Esophagus muscularis mucosa (tissue), 4 donors: ENCODE data around the gene LRRC4B. TPM values are rescaled to one million over a fixed set of nuclear protein-coding genes. Genes with fewer than 3 reads are reported as not detected.
A peak's percentile ranks its signal among the peaks of the same experiment; 100 is the strongest.

Experiments
- DNase-seq: peaks from one replicate; pipeline ENCODE4 v3.0.0-alpha.2; 2017; ENCODE audit errors: extremely low spot score
- H3K27ac ChIP-seq, 4 donors: fragments of 200-600 bp; sonication (generic); replicated peaks in 1 of 4; 1 replicate in 3 of 4; 2 replicates in 1 of 4; pipeline ENCODE4 v1.5.1; 2016 to 2019; ENCODE audit warnings: mild to moderate bottlenecking in 1 of 4
- H3K27me3 ChIP-seq, 4 donors: fragments of 200-600 bp; sonication (generic); one replicate each; pipeline versions ENCODE4 v1.5.1 to v1.6.0; 2016 to 2019
- H3K36me3 ChIP-seq, 4 donors: fragments of 200-600 bp; sonication (generic); one replicate each; pipeline ENCODE4 v1.5.1; 2016 to 2019
- H3K4me1 ChIP-seq, 4 donors: fragments of 200-600 bp; sonication (generic); one replicate each; pipeline ENCODE4 v1.5.1; 2016 to 2019
- H3K4me3 ChIP-seq, 4 donors: fragments of 200-600 bp; sonication (generic); 1 replicate in 2 of 4; 2 replicates in 2 of 4; pipeline ENCODE4 v1.5.1; 2016 to 2019; ENCODE audit warnings: mild to moderate bottlenecking in 4 of 4, moderate library complexity in 1 of 4
- H3K9me3 ChIP-seq, 4 donors: fragments of 200-600 bp; sonication (generic); 1 replicate in 3 of 4; 2 replicates in 1 of 4; pipeline ENCODE4 v1.5.1; 2016 to 2019
- CTCF ChIP-seq, 3 experiments: fragments of 200-600 bp in 2 of 3; fragments of 450-650 bp in 1 of 3; sonication (generic) in 2 of 3; IDR thresholded peaks; one replicate each; pipeline ENCODE4 v1.5.1; 2017 to 2019; ENCODE audit warnings: antibody characterized with exemption in 3 of 3, mild to moderate bottlenecking in 2 of 3, moderate library complexity in 1 of 3
- EP300 ChIP-seq: sonication (generic); formaldehyde crosslinking; IDR thresholded peaks from one replicate; pipeline ENCODE4 v1.6.1; 2017; ENCODE audit warnings: antibody characterized with exemption
- POLR2A ChIP-seq: fragments of 450-650 bp; IDR thresholded peaks from one replicate; pipeline ENCODE4 v1.6.1; 2017; ENCODE audit warnings: antibody characterized with exemption, moderate library complexity, mild to moderate bottlenecking, low read depth
- POLR2AphosphoS5 ChIP-seq, 2 donors: sonication (generic); formaldehyde crosslinking; IDR thresholded peaks; one replicate each; pipeline ENCODE4 v1.6.1; 2017; ENCODE audit warnings: antibody characterized with exemption in 2 of 2
- WGBS: methylation state at CpG from one replicate; pipeline ENCODE4 v1.1.5; 2018; 5-methylcytosine and 5-hydroxymethylcytosine counted together
- intact Hi-C: fragments of 100-400 bp; cut with DNase I; formaldehyde crosslinking; loops from one replicate; pipeline ENCODE4 v1.15.1; 2023
- total RNA-seq, 4 donors: library from RNA; depleted of rRNA; stranded (reverse); fragments of >200 nt; gene quantifications; one replicate each; pipeline versions ENCODE4 v1.1.0 to v1.2.1, GENCODE V29; 2016

The LRRC4B gene
- total RNA-seq, 4 donors from 2014 or later = 3.7 to 12.5 (median 6.7) TPM

GRCh38 chr19:50547385-50548190, 20.6 kb downstream of the LRRC4B start:
- DNase-seq = no peak
- no peaks in the 10 kb centered on the region for H3K9me3 ChIP-seq
- intact Hi-C loops = no loop called here
- no peak overlapping the region for H3K27ac ChIP-seq
- WGBS = 77% methylated on average over 4 of the region's 18 CpGs
- H3K27me3 ChIP-seq = peaks cover 0 to 49% (median 0%) of the 10 kb centered on the region in 4 donors
- H3K4me1 ChIP-seq = peaks cover 0 to 16% (median 15%) of the 10 kb centered on the region in 4 donors
- TF ChIP-seq POLR2AphosphoS5 (IDR thresholded peaks at IDR 0.05) (no peak), EP300 (no peak), POLR2A (no peak), CTCF (IDR thresholded peaks at IDR 0.05) (no peak)
- H3K36me3 ChIP-seq = no peaks in the 10 kb centered on the region
- no peak overlapping the region for H3K4me3 ChIP-seq

GRCh38 chr19:50546527-50547221, 21.6 kb downstream of the LRRC4B start:
- peaks cover 0 to 11% (median 10%) of the 10 kb centered on the region in 4 donors for H3K4me1 ChIP-seq
- H3K27me3 ChIP-seq = peaks cover 0 to 42% (median 0%) of the 10 kb centered on the region in 4 donors
- H3K36me3 ChIP-seq = no peaks in the 10 kb centered on the region
- DNase-seq = no peak
- H3K27ac ChIP-seq = no peak overlapping the region
- intact Hi-C loops = no loop called here
- H3K4me3 ChIP-seq = no peak overlapping the region
- no peaks in the 10 kb centered on the region for H3K9me3 ChIP-seq
- WGBS = 86% methylated on average over 29 of the region's 29 CpGs
- TF ChIP-seq EP300 = no peak
- TF ChIP-seq POLR2A = no peak
- TF ChIP-seq CTCF (IDR thresholded peaks at IDR 0.05) = no peak
- TF ChIP-seq POLR2AphosphoS5 (IDR thresholded peaks at IDR 0.05) = no peak

- no peak overlapping the region for H3K4me3 ChIP-seq
- WGBS = 83% methylated on average over 3 of the region's 21 CpGs
- no peaks in the 10 kb centered on the region for H3K36me3 ChIP-seq
- H3K4me1 ChIP-seq = peaks cover 0 to 9% (median 2%) of the 10 kb centered on the region in 4 donors
- no peak for DNase-seq
- H3K9me3 ChIP-seq = no peaks in the 10 kb centered on the region
- H3K27ac ChIP-seq = no peak overlapping the region
- H3K27me3 ChIP-seq = peaks cover 0 to 25% (median 0%) of the 10 kb centered on the region in 4 donors
- intact Hi-C loops = no loop called here
- TF ChIP-seq POLR2A (no peak), CTCF (IDR thresholded peaks at IDR 0.05) (no peak), EP300 (no peak), POLR2AphosphoS5 (IDR thresholded peaks at IDR 0.05) (no peak)
Observed at GRCh38 chr19:50542943-50543342, 25.3 kb downstream of the LRRC4B start.

GRCh38 chr19:50537769-50538230, 30.4 kb downstream of the LRRC4B start:
- H3K4me1 ChIP-seq = no peaks in the 10 kb centered on the region
- H3K4me3 ChIP-seq = no peak overlapping the region
- no peak for DNase-seq
- no peak overlapping the region for H3K27ac ChIP-seq
- intact Hi-C loops = loop anchor here (2.0 kb wide), 1 partner anchor 245 kb away; no protein-coding TSS in a partner anchor
- H3K27me3 ChIP-seq = peaks cover 0 to 28% (median 0%) of the 10 kb centered on the region in 4 donors
- H3K36me3 ChIP-seq = no peaks in the 10 kb centered on the region
- peaks cover 0 to 13% (median 8%) of the 10 kb centered on the region in 4 donors for H3K9me3 ChIP-seq
- 23% methylated on average over 15 of the region's 15 CpGs for WGBS
- TF ChIP-seq POLR2A (no peak), CTCF (IDR thresholded peaks at IDR 0.05) (peak; percentile 47 to 61 (median 55))
